SK-N-SH (cell line): ENCODE measurements around the gene VAMP1. TPM values are rescaled to one million over a fixed set of nuclear protein-coding genes. Genes with fewer than 3 reads are reported as not detected.

ENCODE experiments used
- CTCF ChIA-PET: fragments of 300-600, 350-600 bp; formaldehyde crosslinking; extraction: SDS; loops from one replicate; lab custom pipeline; 2021; lab: Yijun Ruan, JAX
- POLR2A ChIA-PET: fragments of 350-600 bp; sonication (Branson Sonifier 250); formaldehyde crosslinking; extraction: SDS; loops from one replicate; lab custom pipeline; 2020; ENCODE audit warnings: antibody characterized with exemption, inconsistent platforms; lab: Yijun Ruan, JAX
- DNase-seq: peaks from one replicate; pipeline ENCODE4 v3.0.0; 2012
- H2AFZ ChIP-seq: fragments of 200-600 bp; sonication (generic); 2 replicates; pipeline ENCODE4 v1.8.1; 2016; ENCODE audit warnings: antibody characterized with exemption, mild to moderate bottlenecking, low read depth
- H3F3A ChIP-seq: fragments of 200-600 bp; sonication (generic); replicated peaks from 2 replicates; pipeline ENCODE3; 2016; ENCODE audit warnings: antibody characterized with exemption, mild to moderate bottlenecking; ENCODE audit not compliant: insufficient read depth
- H3K27ac ChIP-seq, 2 experiments: fragments of 200-500 bp in 1 of 2; fragments of 200-600 bp in 1 of 2; sonication (Bioruptor generic) in 1 of 2; sonication (generic), shearing (Covaris generic) in 1 of 2; 2 replicates each; pipeline versions ENCODE4 v1.5.1 to v1.6.1; 2014 to 2016; ENCODE audit warnings: low read depth in 2 of 2, inconsistent platforms in 1 of 2, low read length in 1 of 2, mild to moderate bottlenecking in 1 of 2, mixed read lengths in 1 of 2
- H3K27me3 ChIP-seq: fragments of 200-600 bp; sonication (generic), shearing (Covaris generic); 2 replicates; pipeline ENCODE4 v1.6.1; 2016; ENCODE audit warnings: mixed run types; ENCODE audit not compliant: insufficient read depth
- H3K36me3 ChIP-seq, 2 experiments: fragments of 200-500 bp in 1 of 2; fragments of 200-600 bp in 1 of 2; sonication (Bioruptor generic) in 1 of 2; sonication (generic) in 1 of 2; replicated peaks in 1 of 2; 2 replicates each; pipeline versions ENCODE3 to v1.5.1; 2014 to 2016; ENCODE audit warnings: low read length in 1 of 2, mild to moderate bottlenecking in 1 of 2; ENCODE audit not compliant: insufficient read depth in 2 of 2, control insufficient read depth in 1 of 2
- H3K4me1 ChIP-seq, 2 experiments: fragments of 200-500 bp in 1 of 2; fragments of 200-600 bp in 1 of 2; sonication (Bioruptor generic) in 1 of 2; sonication (generic), shearing (Covaris generic) in 1 of 2; 2 replicates each; pipeline versions ENCODE4 v1.5.1 to v1.6.1; 2014 to 2016; ENCODE audit warnings: low read depth in 1 of 2, low read length in 1 of 2, mixed run types in 1 of 2; ENCODE audit not compliant: insufficient read depth in 2 of 2, control insufficient read depth in 1 of 2
- H3K4me2 ChIP-seq: fragments of 200-600 bp; sonication (generic), shearing (Covaris generic); 2 replicates; pipeline ENCODE4 v1.6.1; 2017; ENCODE audit warnings: mixed run types
- H3K4me3 ChIP-seq, 2 experiments: fragments of 200-500 bp in 1 of 2; fragments of 200-600 bp in 1 of 2; sonication (Bioruptor generic) in 1 of 2; sonication (generic), shearing (Covaris generic) in 1 of 2; 2 replicates each; pipeline versions ENCODE4 v1.5.1 to v1.8.1; 2014 to 2016; ENCODE audit warnings: low read depth in 2 of 2, inconsistent platforms in 1 of 2, low read length in 1 of 2, mild to moderate bottlenecking in 1 of 2, mixed read lengths in 1 of 2, moderate library complexity in 1 of 2
- H3K79me2 ChIP-seq: fragments of 200-600 bp; sonication (generic); 2 replicates; pipeline ENCODE4 v1.8.1; 2017; ENCODE audit warnings: mild to moderate bottlenecking; ENCODE audit not compliant: insufficient read depth
- H3K9ac ChIP-seq: fragments of 200-600 bp; sonication (generic); 2 replicates; pipeline ENCODE4 v1.6.1; 2017; ENCODE audit warnings: mixed run types
- H3K9me2 ChIP-seq: fragments of 200-600 bp; sonication (generic); 2 replicates; pipeline ENCODE4 v1.6.1; 2017; ENCODE audit warnings: mixed run types
- H3K9me3 ChIP-seq: fragments of 200-600 bp; sonication (generic); 2 replicates; pipeline ENCODE4 v1.6.1; 2017; ENCODE audit warnings: mixed run types, mild to moderate bottlenecking, moderate library complexity
- H4K20me1 ChIP-seq: fragments of 200-600 bp; sonication (generic); 2 replicates; pipeline ENCODE4 v1.6.1; 2017; ENCODE audit warnings: mild to moderate bottlenecking, mixed run types; ENCODE audit not compliant: insufficient read depth
- CHD2 ChIP-seq: fragments of 150-350 bp; IDR thresholded peaks from 2 replicates; pipeline ENCODE4 v1.6.1; 2018; ENCODE audit warnings: low read length; ENCODE audit not compliant: partially characterized antibody
- ELF1 ChIP-seq: IDR thresholded peaks from 2 replicates; pipeline ENCODE4 v1.4.0; 2012
- EP300 ChIP-seq, 2 experiments: IDR thresholded peaks; 2 replicates each; pipeline versions ENCODE4 v1.4.0 to v1.6.1; 2012; ENCODE audit warnings: borderline replicate concordance in 1 of 2, low read depth in 1 of 2, low read length in 1 of 2
- EZH2phosphoT487 ChIP-seq: fragments of 200-600 bp; sonication (generic); IDR thresholded peaks from 2 replicates; pipeline ENCODE4 v1.6.1; 2017; ENCODE audit warnings: low read depth, mixed run types, mild to moderate bottlenecking, antibody characterized with exemption, moderate library complexity, borderline replicate concordance
- FOXJ3 ChIP-seq: sonication (generic); formaldehyde crosslinking; IDR thresholded peaks from 2 replicates; pipeline ENCODE4 v1.5.1; 2020; ENCODE audit warnings: mild to moderate bottlenecking, missing genetic modification reagents
- FOXM1 ChIP-seq: IDR thresholded peaks from 2 replicates; pipeline ENCODE4 v1.4.0; 2012; ENCODE audit warnings: low read depth, mild to moderate bottlenecking
- GABPA ChIP-seq: IDR thresholded peaks from 2 replicates; pipeline ENCODE4 v1.4.0; 2012; ENCODE audit warnings: low read depth, mild to moderate bottlenecking
- GATA2 ChIP-seq: sonication (generic); formaldehyde crosslinking; IDR thresholded peaks from 2 replicates; pipeline ENCODE4 v1.5.0; 2020; ENCODE audit warnings: mild to moderate bottlenecking, missing genetic modification reagents
- IRF3 ChIP-seq: fragments of 150-350 bp; IDR thresholded peaks from 2 replicates; pipeline ENCODE4 v1.6.1; 2016; ENCODE audit warnings: mild to moderate bottlenecking, low read depth, low read length
- MEF2A ChIP-seq: IDR thresholded peaks from 2 replicates; pipeline ENCODE4 v1.4.0; 2012; ENCODE audit warnings: low read depth, borderline replicate concordance
- MXI1 ChIP-seq: IDR thresholded peaks from 2 replicates; pipeline ENCODE4 v1.6.1; 2012; ENCODE audit warnings: mild to moderate bottlenecking, low read depth, low read length, improper control_type of control experiment
- NFIC ChIP-seq: IDR thresholded peaks from 2 replicates; pipeline ENCODE4 v1.4.0; 2012; ENCODE audit warnings: borderline replicate concordance
- RAD21 ChIP-seq: IDR thresholded peaks from 2 replicates; pipeline ENCODE4 v1.6.1; 2012; ENCODE audit warnings: mild to moderate bottlenecking, low read length
- RCOR1 ChIP-seq: fragments of 150-350 bp; IDR thresholded peaks from 2 replicates; pipeline ENCODE4 v1.6.1; 2017; ENCODE audit warnings: antibody characterized with exemption, low read length
- RFX5 ChIP-seq: IDR thresholded peaks from 2 replicates; pipeline ENCODE4 v1.6.1; 2012; ENCODE audit warnings: mild to moderate bottlenecking, improper control_type of control experiment, low read length
- RXRA ChIP-seq: IDR thresholded peaks from 2 replicates; pipeline ENCODE4 v1.4.0; 2012; ENCODE audit warnings: low read depth, mild to moderate bottlenecking, borderline replicate concordance
- SIN3A ChIP-seq: IDR thresholded peaks from 2 replicates; pipeline ENCODE4 v1.6.1; 2012; ENCODE audit warnings: low read depth, mild to moderate bottlenecking, low read length, moderate library complexity, borderline replicate concordance
- SMC3 ChIP-seq: IDR thresholded peaks from 2 replicates; pipeline ENCODE4 v1.6.1; 2012; ENCODE audit warnings: low read depth, low read length, improper control_type of control experiment
- TAF1 ChIP-seq: IDR thresholded peaks from 2 replicates; pipeline ENCODE4 v1.6.1; 2012; ENCODE audit warnings: low read depth, mild to moderate bottlenecking, low read length, moderate library complexity, borderline replicate concordance
- TCF12 ChIP-seq: IDR thresholded peaks from 2 replicates; pipeline ENCODE4 v1.4.0; 2012
- TEAD4 ChIP-seq: IDR thresholded peaks from 2 replicates; pipeline ENCODE4 v1.4.0; 2012; ENCODE audit warnings: mild to moderate bottlenecking, borderline replicate concordance; ENCODE audit not compliant: insufficient read depth
- USF1 ChIP-seq: IDR thresholded peaks from 2 replicates; pipeline ENCODE4 v1.4.0; 2012; ENCODE audit warnings: low read depth, borderline replicate concordance
- USF2 ChIP-seq: fragments of 150-350 bp; IDR thresholded peaks from 2 replicates; pipeline ENCODE4 v1.6.1; 2017; ENCODE audit warnings: antibody characterized with exemption, low read length, low read depth, borderline replicate concordance
- YY1 ChIP-seq: IDR thresholded peaks from 2 replicates; pipeline ENCODE4 v1.4.0; 2012; ENCODE audit warnings: low read depth, mild to moderate bottlenecking
- WGBS: methylation state at CpG from one replicate; pipeline ENCODE4 v1.1.6; 2017; ENCODE audit warnings: low lambda C conversion rate; 5-methylcytosine and 5-hydroxymethylcytosine counted together
- polyA plus RNA-seq, 3 experiments: library from polyadenylated mRNA; depleted of rRNA; stranded (reverse); fragments of >200 nt; gene quantifications; 2 replicates each; pipeline ENCODE4 v1.2.3, GENCODE V29; 2012
- TF ChIP-seq, protein P1 (sequence below): IDR thresholded peaks from 2 replicates; pipeline ENCODE4 v1.4.0; 2012; ENCODE audit warnings: low read depth

Gene VAMP1
- polyA plus RNA-seq, 1 of the 3 experiments (the other 2 are of a cell fraction), result 36.8 TPM

DNA sequence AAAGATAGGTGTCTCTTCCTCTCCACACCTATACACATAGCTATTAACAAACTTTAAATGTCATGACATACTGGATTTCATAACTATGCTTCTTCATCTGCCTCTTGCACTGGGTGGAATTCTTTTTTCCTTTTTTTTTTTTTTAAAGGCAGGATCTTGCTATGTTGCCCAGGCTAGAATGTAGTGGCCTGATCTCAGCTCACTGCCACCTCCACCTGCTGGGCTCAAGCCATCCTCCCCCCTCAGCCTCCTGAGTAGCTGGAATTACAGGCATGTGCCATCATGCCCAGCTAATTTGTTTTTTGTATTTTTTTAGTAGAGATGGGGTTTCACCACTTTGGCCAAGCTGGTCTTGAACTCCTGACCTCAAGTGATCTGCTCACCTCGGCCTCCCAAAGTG, 17.8 kb upstream of the VAMP1 start:
- Histone ChIP-seq H3K36me3 (peaks cover 8 to 12% of the 10 kb centered on the region in 2 experiments), H3F3A (peaks cover under 1% of the 10 kb centered on the region), H3K27me3 (no peaks in the 10 kb centered on the region), H3K4me2 (no peak overlapping the region), H3K4me1 (peaks cover 0 to 5% of the 10 kb centered on the region in 2 experiments; a peak in 2 of 4 replicates), H3K4me3 (no peak overlapping the region), H2AFZ (no peak overlapping the region), H3K9me3 (no peaks in the 10 kb centered on the region), H3K9me2 (no peaks in the 10 kb centered on the region), H3K79me2 (peaks cover 13% of the 10 kb centered on the region), H3K9ac (no peak overlapping the region), H4K20me1 (no peaks in the 10 kb centered on the region), H3K27ac (no peak overlapping the region)
- 88% methylated on average over 1 of the region's 1 CpG for WGBS
- no peak for DNase-seq
- CTCF ChIA-PET, result no interaction called here
- TF ChIP-seq ELF1 (no peak), CHD2 (no peak), SMC3 (no peak), USF2 (no peak), RAD21 (no peak), GABPA (no peak), MXI1 (no peak), SIN3A (no peak), TEAD4 (no peak), MEF2A (no peak), IRF3 (no peak), TCF12 (no peak)
- TF ChIP-seq, protein P1, sequence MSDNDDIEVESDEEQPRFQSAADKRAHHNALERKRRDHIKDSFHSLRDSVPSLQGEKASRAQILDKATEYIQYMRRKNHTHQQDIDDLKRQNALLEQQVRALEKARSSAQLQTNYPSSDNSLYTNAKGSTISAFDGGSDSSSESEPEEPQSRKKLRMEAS, result no peak
- POLR2A ChIA-PET, result interaction anchor here (0.6 to 2.1 kb wide), 2 partner anchors 14 to 18 kb away, joined by 3 to 6 read pairs; partner anchors contain the start of gene VAMP1

GRCh38 chr12:6478416-6478815, 7.9 kb upstream of the VAMP1 start:
- ChIA-PET POLR2A (no interaction called here), CTCF (interaction anchor here (2.8 kb wide), 1 partner anchor 13 kb away, joined by 7 read pairs; no protein-coding TSS in a partner anchor)
- Histone ChIP-seq H3K27me3 (no peaks in the 10 kb centered on the region), H3K79me2 (no peaks in the 10 kb centered on the region), H3K4me2 (no peak overlapping the region), H3K27ac (no peak overlapping the region), H3K4me3 (no peak overlapping the region), H4K20me1 (no peaks in the 10 kb centered on the region), H3K4me1 (0 out of 4 replicates have a peak, but pooled peaks cover 0 to 5% of the 10 kb centered on the region in 2 experiments), H2AFZ (no peak overlapping the region), H3F3A (no peaks in the 10 kb centered on the region), H3K9ac (no peak overlapping the region), H3K9me3 (no peaks in the 10 kb centered on the region), H3K36me3 (no peaks in the 10 kb centered on the region), H3K9me2 (no peaks in the 10 kb centered on the region)
- 77% methylated on average over 4 of the region's 20 CpGs for WGBS
- no peak for DNase-seq
- TF ChIP-seq TCF12, result no peak
- TF ChIP-seq RAD21, result no peak
- no peak for TF ChIP-seq TAF1
- no peak for TF ChIP-seq SIN3A
- no peak for TF ChIP-seq FOXJ3 (CRISPR knock-in tag)
- no peak for TF ChIP-seq ELF1
- TF ChIP-seq EP300 (IDR thresholded peaks at IDR 0.05; ENCODE audit: borderline replicate concordance in 1 of 2, low read depth in 1 of 2, low read length in 1 of 2), result no peak
- no peak for TF ChIP-seq GABPA
- TF ChIP-seq RFX5, result no peak
- TF ChIP-seq USF1, result no peak
- TF ChIP-seq FOXM1, result no peak
- TF ChIP-seq RCOR1, result no peak
- TF ChIP-seq GATA2, result no peak
- TF ChIP-seq RXRA, result no peak
- no peak for TF ChIP-seq NFIC
- no peak for TF ChIP-seq EZH2phosphoT487
- no peak for TF ChIP-seq SMC3
- no peak for TF ChIP-seq YY1
